Peyer's patch (tissue), 4 donors: ENCODE measurements around the gene NPBWR2. TPM values are rescaled to one million over a fixed set of nuclear protein-coding genes. Genes with fewer than 3 reads are reported as not detected.

Experiments
- DNase-seq, 3 donors: peaks; one replicate each; pipeline ENCODE4 v3.0.0-alpha.2; 2017 to 2019
- H3K27ac ChIP-seq, 4 donors: fragments of 200-600 bp; sonication (generic); one replicate each; pipeline ENCODE4 v1.5.1; 2016 to 2019
- H3K27me3 ChIP-seq, 2 donors: fragments of 200-600 bp; sonication (generic); one replicate each; pipeline ENCODE4 v1.5.1; 2019
- H3K36me3 ChIP-seq, 3 donors: fragments of 200-600 bp; sonication (generic); one replicate each; pipeline ENCODE4 v1.5.1; 2016 to 2019
- H3K4me1 ChIP-seq, 4 donors: fragments of 200-600 bp; sonication (generic); one replicate each; pipeline ENCODE4 v1.5.1; 2016 to 2019
- H3K4me3 ChIP-seq, 4 donors: fragments of 200-600 bp; sonication (generic); 1 replicate in 3 of 4; 2 replicates in 1 of 4; pipeline ENCODE4 v1.5.1; 2016 to 2019; ENCODE audit warnings: mild to moderate bottlenecking in 1 of 4
- H3K9me3 ChIP-seq, 4 donors: fragments of 200-600 bp; sonication (generic); one replicate each; pipeline ENCODE4 v1.5.1; 2016 to 2019; ENCODE audit warnings: mild to moderate bottlenecking in 1 of 4
- POLR2A ChIP-seq, 2 donors: fragments of 450-650 bp; IDR thresholded peaks; one replicate each; pipeline ENCODE4 v1.5.1; 2017; ENCODE audit warnings: antibody characterized with exemption in 2 of 2, mild to moderate bottlenecking in 2 of 2, moderate library complexity in 2 of 2
- total RNA-seq, 4 donors: library from RNA; depleted of rRNA; stranded (reverse); fragments of >200 nt; gene quantifications; one replicate each; pipeline ENCODE4 v1.1.0, GENCODE V29; 2016
- TF ChIP-seq, protein P1 (sequence below), 6 experiments: fragments of 450-650 bp in 4 of 6; fragments of 200-600 bp in 2 of 6; sonication (generic) in 1 of 6; IDR thresholded peaks; one replicate each; pipeline ENCODE4 v1.5.1; 2017 to 2019; ENCODE audit warnings: antibody characterized with exemption in 6 of 6, mild to moderate bottlenecking in 3 of 6, moderate library complexity in 1 of 6

The NPBWR2 gene
- total RNA-seq, 4 donors from 2014 or later, result not detected

DNA sequence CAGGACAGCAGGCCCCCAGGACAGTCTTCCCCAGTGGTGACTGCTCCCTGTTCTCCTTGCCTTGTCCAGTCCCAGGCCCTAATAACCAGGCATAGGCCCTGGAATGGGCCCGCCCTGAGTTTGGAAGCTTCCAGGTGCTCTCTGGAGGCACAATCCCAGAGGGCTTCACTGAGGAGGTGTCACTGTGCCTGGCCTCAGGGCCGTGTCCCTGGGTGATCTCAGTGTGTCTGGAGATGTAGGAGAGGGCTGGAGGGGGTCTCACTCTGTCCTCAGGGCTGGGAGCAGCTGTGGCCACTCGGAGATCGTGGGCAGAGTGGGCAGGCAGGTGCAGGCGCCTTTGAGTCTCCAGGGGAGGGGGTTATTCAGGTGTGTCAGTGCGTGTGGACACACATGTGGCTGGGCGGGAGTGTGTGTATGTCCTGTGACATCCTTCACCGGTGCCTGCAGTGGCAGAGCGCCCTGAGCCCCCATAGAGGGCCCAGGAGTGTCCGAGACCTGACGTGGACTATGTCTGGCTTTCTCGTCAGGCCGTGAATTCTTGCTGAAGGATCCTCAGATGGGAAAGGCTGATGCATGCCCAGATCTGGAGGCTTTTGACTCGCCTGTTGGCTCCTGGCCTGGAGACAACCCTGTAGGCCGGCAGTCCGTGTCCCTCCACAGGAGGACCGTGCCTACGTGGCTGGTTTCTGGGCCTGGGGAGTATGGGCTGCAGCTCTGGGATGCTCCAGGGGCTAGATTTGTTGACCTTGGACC lies 5.5 kb upstream of the NPBWR2 start:
- Histone ChIP-seq H3K27ac (no peak overlapping the region), H3K9me3 (no peaks in the 10 kb centered on the region), H3K36me3 (no peaks in the 10 kb centered on the region), H3K27me3 (no peaks in the 10 kb centered on the region), H3K4me1 (no peaks in the 10 kb centered on the region), H3K4me3 (no peak overlapping the region)
- no peak for TF ChIP-seq POLR2A (IDR thresholded peaks at IDR 0.05)
- TF ChIP-seq, protein P1, sequence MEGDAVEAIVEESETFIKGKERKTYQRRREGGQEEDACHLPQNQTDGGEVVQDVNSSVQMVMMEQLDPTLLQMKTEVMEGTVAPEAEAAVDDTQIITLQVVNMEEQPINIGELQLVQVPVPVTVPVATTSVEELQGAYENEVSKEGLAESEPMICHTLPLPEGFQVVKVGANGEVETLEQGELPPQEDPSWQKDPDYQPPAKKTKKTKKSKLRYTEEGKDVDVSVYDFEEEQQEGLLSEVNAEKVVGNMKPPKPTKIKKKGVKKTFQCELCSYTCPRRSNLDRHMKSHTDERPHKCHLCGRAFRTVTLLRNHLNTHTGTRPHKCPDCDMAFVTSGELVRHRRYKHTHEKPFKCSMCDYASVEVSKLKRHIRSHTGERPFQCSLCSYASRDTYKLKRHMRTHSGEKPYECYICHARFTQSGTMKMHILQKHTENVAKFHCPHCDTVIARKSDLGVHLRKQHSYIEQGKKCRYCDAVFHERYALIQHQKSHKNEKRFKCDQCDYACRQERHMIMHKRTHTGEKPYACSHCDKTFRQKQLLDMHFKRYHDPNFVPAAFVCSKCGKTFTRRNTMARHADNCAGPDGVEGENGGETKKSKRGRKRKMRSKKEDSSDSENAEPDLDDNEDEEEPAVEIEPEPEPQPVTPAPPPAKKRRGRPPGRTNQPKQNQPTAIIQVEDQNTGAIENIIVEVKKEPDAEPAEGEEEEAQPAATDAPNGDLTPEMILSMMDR (IDR thresholded peaks at IDR 0.05), result no peak
- peak; percentile 9 to 39 (median 32) for DNase-seq

DNA sequence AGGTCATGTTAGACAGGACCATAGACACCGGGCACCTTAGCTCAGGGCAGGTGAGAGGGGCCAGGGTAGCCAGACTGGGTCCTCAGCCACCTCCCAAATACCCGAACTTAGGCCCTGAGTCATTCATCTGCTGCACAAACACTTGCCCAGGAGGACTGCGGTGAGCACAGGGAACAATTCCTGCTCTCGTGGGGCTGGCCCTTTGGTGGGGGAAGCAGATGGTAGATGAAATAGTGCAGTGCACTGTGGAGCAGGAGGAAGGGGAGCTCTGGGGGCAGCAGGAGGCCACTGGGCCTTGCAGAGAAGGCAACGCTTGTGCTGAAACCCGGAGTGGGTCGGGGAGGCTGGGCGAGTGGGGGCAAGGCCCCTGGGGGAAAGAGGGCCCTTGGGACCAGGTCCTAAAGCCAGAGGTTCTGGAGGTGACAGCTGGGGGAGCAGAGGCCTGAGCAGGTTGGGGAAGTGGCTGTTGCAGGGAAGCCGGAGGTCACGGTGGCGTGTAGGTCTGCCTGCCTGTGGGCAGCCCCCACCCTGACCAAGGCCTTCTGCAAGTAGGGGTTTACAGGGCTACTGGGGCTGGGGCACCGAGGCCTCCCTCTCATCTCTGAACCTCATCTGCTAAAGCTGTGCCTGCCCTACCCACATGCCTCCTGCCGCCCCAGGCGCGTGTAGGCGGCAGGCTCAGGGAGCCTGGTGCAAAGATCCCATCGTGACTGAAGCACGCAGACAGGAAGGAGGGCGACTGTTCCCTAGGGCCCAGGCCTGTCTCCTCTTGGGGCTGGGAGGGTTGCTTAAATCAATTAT lies 4.7 kb upstream of the NPBWR2 start:
- H3K27ac ChIP-seq, result no peak overlapping the region
- peak; percentile 11 to 34 (median 26) for DNase-seq
- H3K36me3 ChIP-seq, result no peaks in the 10 kb centered on the region
- no peak for TF ChIP-seq POLR2A (IDR thresholded peaks at IDR 0.05)
- TF ChIP-seq, protein P1 (IDR thresholded peaks at IDR 0.05), result no peak
- no peak overlapping the region for H3K4me3 ChIP-seq
- H3K4me1 ChIP-seq, result no peaks in the 10 kb centered on the region
- H3K27me3 ChIP-seq, result no peaks in the 10 kb centered on the region
- no peaks in the 10 kb centered on the region for H3K9me3 ChIP-seq

DNA sequence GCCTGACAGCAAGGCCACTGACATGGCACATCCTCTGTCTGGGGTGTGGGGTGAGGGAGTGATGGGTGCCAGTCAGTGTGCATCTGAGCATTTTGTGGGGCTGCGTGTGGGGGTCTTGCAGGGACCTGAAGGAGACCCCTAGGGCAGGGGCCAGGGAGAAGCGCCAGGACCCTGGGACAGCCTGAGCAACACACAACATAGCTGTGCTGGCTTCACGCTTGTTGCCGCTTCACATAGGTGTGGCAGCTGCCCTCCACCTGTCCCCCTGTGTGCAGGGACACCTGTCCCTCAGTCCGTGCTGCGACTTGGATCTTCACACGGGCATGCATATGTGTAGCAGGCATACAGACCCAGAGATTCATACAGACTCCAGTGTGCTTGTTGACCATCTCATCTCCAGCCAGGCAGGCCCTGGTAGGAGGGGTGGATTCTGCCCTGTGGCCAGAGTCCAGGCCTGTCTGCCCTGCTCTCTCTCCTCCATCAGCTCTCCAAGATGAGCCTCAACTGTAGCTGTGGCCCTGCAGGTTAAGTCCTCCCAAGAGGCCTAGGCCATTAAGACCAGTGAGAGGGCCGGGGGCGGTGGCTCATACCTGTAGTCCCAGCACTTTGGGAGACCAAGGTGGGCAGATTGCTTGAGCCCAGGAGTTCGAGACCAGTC lies 3.2 kb upstream of the NPBWR2 start:
- H3K4me1 ChIP-seq, result no peaks in the 10 kb centered on the region
- no peak overlapping the region for H3K27ac ChIP-seq
- H3K36me3 ChIP-seq, result no peaks in the 10 kb centered on the region
- no peak overlapping the region for H3K4me3 ChIP-seq
- peak; percentile 15 to 41 (median 28) for DNase-seq
- no peak for TF ChIP-seq POLR2A (IDR thresholded peaks at IDR 0.05)
- TF ChIP-seq, protein P1 (IDR thresholded peaks at IDR 0.05), result no peak
- H3K9me3 ChIP-seq, result no peaks in the 10 kb centered on the region
- H3K27me3 ChIP-seq, result no peaks in the 10 kb centered on the region

DNA sequence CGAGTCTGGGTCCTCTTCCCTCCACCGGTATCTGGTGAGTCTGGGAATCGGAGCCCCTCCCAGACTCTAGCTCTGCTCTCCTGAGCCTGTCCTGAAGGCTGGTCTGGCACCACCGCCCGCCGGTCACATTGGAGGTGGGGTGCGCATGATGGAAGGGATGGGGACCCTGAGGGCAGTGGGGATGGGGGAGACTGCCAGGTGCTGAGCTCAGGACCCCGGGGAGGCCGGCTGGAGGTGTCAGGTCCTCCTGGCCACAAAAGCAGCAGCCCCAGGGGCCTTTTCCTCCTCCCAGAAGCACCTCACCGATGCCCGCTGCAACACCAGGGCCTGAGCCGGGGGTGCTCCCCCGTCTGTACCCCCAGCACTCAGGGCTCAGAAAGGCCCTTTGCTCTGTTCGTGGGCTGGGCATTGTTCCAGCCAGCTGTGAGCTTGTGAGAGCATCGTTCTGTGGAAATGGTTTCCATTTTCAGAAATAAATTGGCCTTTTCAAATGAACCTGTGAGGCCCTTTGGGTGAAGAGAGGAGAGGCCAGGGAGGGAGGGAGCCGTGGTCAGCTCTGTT lies 2.5 kb upstream of the NPBWR2 start:
- Histone ChIP-seq H3K36me3 (no peaks in the 10 kb centered on the region), H3K4me1 (no peaks in the 10 kb centered on the region), H3K27ac (no peak overlapping the region), H3K27me3 (no peaks in the 10 kb centered on the region), H3K4me3 (no peak overlapping the region), H3K9me3 (no peaks in the 10 kb centered on the region)
- peak in 2 of 3 donors; percentile 8 to 39 for DNase-seq
- TF ChIP-seq, protein P1 (IDR thresholded peaks at IDR 0.05), result no peak
- no peak for TF ChIP-seq POLR2A (IDR thresholded peaks at IDR 0.05)
